Measurements from ENCODE around the gene STAT5B.

DNA sequence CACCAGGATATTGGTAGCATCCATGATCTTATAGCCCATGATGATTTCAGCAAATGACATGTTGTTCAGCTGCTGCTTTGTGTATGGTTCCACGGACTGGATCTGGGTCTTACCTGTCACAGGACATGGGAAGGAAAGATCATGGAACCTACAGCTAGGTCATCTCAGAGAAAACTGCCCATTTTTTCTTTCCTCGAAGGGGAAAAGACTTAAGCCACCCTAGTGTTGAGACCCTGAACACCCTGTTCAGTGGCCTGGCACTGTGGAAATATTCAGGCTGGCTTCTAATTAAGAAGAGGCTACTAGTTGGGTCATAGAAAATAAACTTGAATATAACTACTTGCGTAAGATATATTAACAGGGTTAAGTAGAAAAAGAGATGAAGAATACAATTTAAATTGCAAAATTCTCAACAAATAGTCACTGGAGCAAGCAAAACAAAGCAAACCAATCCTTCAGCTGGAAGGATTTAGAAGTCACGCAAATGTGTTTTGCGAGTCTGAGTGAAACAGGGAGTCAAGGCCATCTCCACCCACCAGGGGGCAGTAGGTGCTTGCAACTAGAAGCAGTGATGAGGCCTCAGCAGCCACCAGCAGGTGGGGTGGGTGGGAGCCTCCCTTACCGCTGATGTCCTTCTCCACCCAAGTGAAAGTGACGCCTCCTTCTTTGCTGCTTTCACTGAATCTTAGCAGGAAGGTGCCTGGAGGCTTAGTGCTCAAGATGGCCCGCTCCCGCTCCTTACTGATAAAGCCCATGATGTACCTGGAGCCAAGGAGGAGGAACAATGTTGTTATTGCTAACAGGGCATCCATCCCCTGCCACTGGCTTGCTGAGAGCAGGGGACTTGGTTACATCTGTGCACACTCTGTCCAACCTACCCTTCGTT is 46.4 kb upstream of the STAT5B start:
- TF ChIP-seq EZH2phosphoT487 (conservative IDR thresholded peaks at IDR 0.05; ENCODE audit: low read length) (no peak), CTCF (IDR thresholded peaks at IDR 0.05; ENCODE audit: insufficient read depth, low read length, poor library complexity, severe bottlenecking) (peak; percentile 98)
